IMR-90 (cell line): ENCODE data around the gene PRCP. TPM values are rescaled to one million over a fixed set of nuclear protein-coding genes. Genes with fewer than 3 reads are reported as not detected.

Source experiments
- ATAC-seq: fragments of 200-7000 bp; cut with Tn5 transposase; 2 replicates; pipeline ENCODE4 v1.9.1; 2020; ENCODE audit warnings: low read depth, mild to moderate bottlenecking, moderate library complexity
- BruUV-seq: library from RNA; stranded (reverse); fragments of 400-500 nt; replicated peaks from 2 replicates; lab custom pipeline; 2021; lab: Mats Ljungman, UMichigan
- CTCF ChIA-PET: fragments of 300-600 bp; formaldehyde crosslinking; extraction: SDS; loops from one replicate; lab custom pipeline; 2021; ENCODE audit warnings: antibody characterized with exemption; lab: Yijun Ruan, JAX
- POLR2A ChIA-PET: fragments of 300-600 bp; sonication (Branson Sonifier 250); formaldehyde crosslinking; loops from one replicate; lab custom pipeline; 2022; ENCODE audit warnings: antibody characterized with exemption; ENCODE audit not compliant: unreplicated experiment; lab: Charles Lee
- DNase-seq: peaks from one replicate; pipeline ENCODE4 v3.0.0; 2013
- H2AFZ ChIP-seq: replicated peaks from 2 replicates; pipeline ENCODE3; 2013; ENCODE audit warnings: low read length, mild to moderate bottlenecking; ENCODE audit not compliant: poor library complexity
- H2AK5ac ChIP-seq: 2 replicates; pipeline ENCODE4 v1.6.1; 2013; ENCODE audit warnings: low read depth, low read length, inconsistent platforms
- H2AK9ac ChIP-seq: replicated peaks from 2 replicates; pipeline ENCODE3; 2013; ENCODE audit warnings: mild to moderate bottlenecking, low read depth, low read length, moderate library complexity; ENCODE audit not compliant: poor library complexity
- H2BK120ac ChIP-seq: 2 replicates; pipeline ENCODE4 v1.6.1; 2013; ENCODE audit warnings: low read depth, low read length, inconsistent platforms
- H2BK15ac ChIP-seq: 3 replicates; pipeline ENCODE4 v1.6.1; 2013; ENCODE audit warnings: low read depth, low read length, inconsistent platforms
- H2BK20ac ChIP-seq: 2 replicates; pipeline ENCODE4 v1.6.1; 2013; ENCODE audit warnings: low read depth, mild to moderate bottlenecking, inconsistent platforms, low read length, moderate library complexity
- H2BK5ac ChIP-seq: 2 replicates; pipeline ENCODE4 v1.6.1; 2013; ENCODE audit warnings: mild to moderate bottlenecking, low read depth, low read length, inconsistent platforms; ENCODE audit not compliant: poor library complexity, severe bottlenecking
- H3K14ac ChIP-seq: replicated peaks from 2 replicates; pipeline ENCODE4 v1.6.1; 2013; ENCODE audit warnings: low read depth, low read length, inconsistent platforms
- H3K18ac ChIP-seq: 2 replicates; pipeline ENCODE4 v1.6.1; 2013; ENCODE audit warnings: low read depth, low read length, control low read depth
- H3K23ac ChIP-seq: 2 replicates; pipeline ENCODE4 v1.6.1; 2013; ENCODE audit warnings: low read depth, low read length, inconsistent platforms
- H3K27ac ChIP-seq: 2 replicates; pipeline ENCODE4 v1.5.1; 2013; ENCODE audit warnings: mild to moderate bottlenecking, control low read depth, low read length; ENCODE audit not compliant: insufficient read depth
- H3K27me3 ChIP-seq: 2 replicates; pipeline ENCODE4 v1.6.1; 2013; ENCODE audit warnings: low read length; ENCODE audit not compliant: control insufficient read depth, insufficient read depth
- H3K36me3 ChIP-seq: 2 replicates; pipeline ENCODE4 v1.6.1; 2013; ENCODE audit warnings: low read length, mixed read lengths; ENCODE audit not compliant: control insufficient read depth, insufficient read depth
- H3K4ac ChIP-seq: 2 replicates; pipeline ENCODE4 v1.6.1; 2013; ENCODE audit warnings: low read depth, low read length, inconsistent platforms
- H3K4me1 ChIP-seq: 2 replicates; pipeline ENCODE4 v1.6.1; 2013; ENCODE audit warnings: low read length, mixed read lengths; ENCODE audit not compliant: control insufficient read depth, insufficient read depth
- H3K4me2 ChIP-seq: 2 replicates; pipeline ENCODE4 v1.6.1; 2013; ENCODE audit warnings: low read depth, mild to moderate bottlenecking, control low read depth, low read length, moderate library complexity
- H3K4me3 ChIP-seq: 2 replicates; pipeline ENCODE4 v1.5.1; 2013; ENCODE audit warnings: low read depth, mild to moderate bottlenecking, control low read depth, low read length, moderate library complexity; ENCODE audit not compliant: insufficient read depth
- H3K56ac ChIP-seq: 2 replicates; pipeline ENCODE4 v1.6.1; 2013; ENCODE audit warnings: low read length, inconsistent platforms; ENCODE audit not compliant: insufficient read depth; ENCODE audit errors: extremely low read depth
- H3K79me1 ChIP-seq, 2 experiments: 2 replicates each; pipeline ENCODE4 v1.6.1; 2013; ENCODE audit warnings: low read length in 2 of 2, inconsistent platforms in 1 of 2, low read depth in 1 of 2
- H3K9ac ChIP-seq: 2 replicates; pipeline ENCODE4 v1.6.1; 2013; ENCODE audit warnings: low read depth, low read length, control low read depth
- H3K9me1 ChIP-seq: 2 replicates; pipeline ENCODE4 v1.6.1; 2013; ENCODE audit warnings: low read length, inconsistent platforms; ENCODE audit not compliant: insufficient read depth
- H3K9me3 ChIP-seq: 2 replicates; pipeline ENCODE4 v1.6.1; 2013; ENCODE audit warnings: low read length; ENCODE audit not compliant: control insufficient read depth, insufficient read depth
- H4K20me1 ChIP-seq: 2 replicates; pipeline ENCODE4 v1.6.1; 2013; ENCODE audit warnings: low read length, inconsistent platforms; ENCODE audit not compliant: insufficient read depth
- H4K5ac ChIP-seq: 2 replicates; pipeline ENCODE4 v1.6.1; 2013; ENCODE audit warnings: mild to moderate bottlenecking, low read depth, low read length, control low read depth
- H4K8ac ChIP-seq, 2 experiments: 2 replicates each; pipeline ENCODE4 v1.6.1; 2013; ENCODE audit warnings: low read depth in 2 of 2, low read length in 2 of 2, control low read depth in 1 of 2, inconsistent platforms in 1 of 2
- H4K91ac ChIP-seq: 2 replicates; pipeline ENCODE4 v1.6.1; 2013; ENCODE audit warnings: low read depth, low read length, inconsistent platforms; ENCODE audit not compliant: insufficient read depth
- BHLHE40 ChIP-seq: fragments of 150-350 bp; IDR thresholded peaks from 2 replicates; pipeline ENCODE4 v1.6.1; 2016; ENCODE audit warnings: mild to moderate bottlenecking, low read depth, low read length
- CEBPB ChIP-seq: IDR thresholded peaks from 2 replicates; pipeline ENCODE4 v1.6.1; 2012; ENCODE audit warnings: low read depth, low read length, improper control_type of control experiment
- CHD1 ChIP-seq: IDR thresholded peaks from 2 replicates; pipeline ENCODE4 v1.6.1; 2012; ENCODE audit warnings: low read depth, low read length, improper control_type of control experiment
- FOS ChIP-seq: fragments of 150-350 bp; IDR thresholded peaks from 2 replicates; pipeline ENCODE4 v1.6.1; 2016; ENCODE audit warnings: low read depth, low read length
- MAFK ChIP-seq: IDR thresholded peaks from 2 replicates; pipeline ENCODE4 v1.6.1; 2012; ENCODE audit warnings: low read depth, low read length, improper control_type of control experiment
- MAZ ChIP-seq: IDR thresholded peaks from 2 replicates; pipeline ENCODE4 v1.6.1; 2012; ENCODE audit warnings: low read depth, mild to moderate bottlenecking, low read length, improper control_type of control experiment, moderate library complexity, borderline replicate concordance
- MXI1 ChIP-seq: IDR thresholded peaks from 2 replicates; pipeline ENCODE4 v1.6.1; 2012; ENCODE audit warnings: low read depth, mild to moderate bottlenecking, low read length, moderate library complexity, borderline replicate concordance
- NFE2L2 ChIP-seq: fragments of 150-350 bp; IDR thresholded peaks from 2 replicates; pipeline ENCODE4 v1.6.1; 2016; ENCODE audit warnings: low read depth, mild to moderate bottlenecking, low read length
- POLR2A ChIP-seq: IDR thresholded peaks from 2 replicates; pipeline ENCODE4 v1.6.1; 2012; ENCODE audit warnings: mild to moderate bottlenecking, low read depth, low read length
- RAD21 ChIP-seq: IDR thresholded peaks from 2 replicates; pipeline ENCODE4 v1.6.1; 2012; ENCODE audit warnings: low read length, improper control_type of control experiment
- RCOR1 ChIP-seq: IDR thresholded peaks from 2 replicates; pipeline ENCODE4 v1.6.1; 2012; ENCODE audit warnings: mild to moderate bottlenecking, low read length, improper control_type of control experiment; ENCODE audit not compliant: insufficient replicate concordance
- RFX5 ChIP-seq: IDR thresholded peaks from 2 replicates; pipeline ENCODE4 v1.8.0; 2012; ENCODE audit warnings: low read depth, mild to moderate bottlenecking, low read length, moderate library complexity
- SMC3 ChIP-seq: fragments of 150-350 bp; IDR thresholded peaks from 2 replicates; pipeline ENCODE4 v1.6.1; 2016; ENCODE audit warnings: low read depth, mild to moderate bottlenecking, antibody characterized with exemption, low read length, moderate library complexity
- dilution Hi-C: fragments of 300-500 bp; cut with HindIII; formaldehyde crosslinking; loops from one replicate; pipeline ENCODE4 v1.14.3; 2018; ENCODE audit warnings: low sequenced_read_pairs; ENCODE audit not compliant: unreplicated experiment
- in situ Hi-C: fragments of 300-500 bp; cut with MboI; formaldehyde crosslinking; loops from 3 replicates; pipeline ENCODE4 v1.14.3; 2019; ENCODE audit warnings: low sequenced_read_pairs, inconsistent platforms, mixed read lengths
- intact Hi-C: fragments of 100-400 bp; cut with micrococcal nuclease; formaldehyde crosslinking; loops from 2 replicates; pipeline ENCODE4 v1.10.0; 2022
- polyA plus RNA-seq, 3 experiments: library from polyadenylated mRNA; depleted of rRNA; stranded (reverse); fragments of >200 nt; gene quantifications; 2 replicates each; pipeline ENCODE4 v1.2.3, GENCODE V29; 2012; ENCODE audit warnings: low replicate concordance in 1 of 3
- total RNA-seq: library from RNA; depleted of rRNA; stranded (reverse); fragments of >200 nt; gene quantifications from 2 replicates; pipeline ENCODE4 v1.2.3, GENCODE V29; 2012
- TF ChIP-seq, protein P1 (sequence below): conservative IDR thresholded peaks from 2 replicates; pipeline ENCODE4 v1.5.1; 2012; ENCODE audit warnings: mild to moderate bottlenecking, low read depth, low read length, improper control_type of control experiment
- TF ChIP-seq, protein P2 (sequence below): fragments of 150-350 bp; IDR thresholded peaks from 2 replicates; pipeline ENCODE4 v1.6.1; 2016; ENCODE audit warnings: low read depth, mild to moderate bottlenecking, low read length, moderate library complexity, borderline replicate concordance
- TF ChIP-seq, protein P3 (sequence below): fragments of 150-350 bp; IDR thresholded peaks from 2 replicates; pipeline ENCODE4 v1.6.1; 2017; ENCODE audit warnings: mild to moderate bottlenecking, antibody characterized with exemption, low read length, low read depth

PRCP gene
- total and polyA plus RNA-seq, 2 of the 4 experiments (the other 2 are of a cell fraction), result 31.7 to 64.9 TPM

DNA sequence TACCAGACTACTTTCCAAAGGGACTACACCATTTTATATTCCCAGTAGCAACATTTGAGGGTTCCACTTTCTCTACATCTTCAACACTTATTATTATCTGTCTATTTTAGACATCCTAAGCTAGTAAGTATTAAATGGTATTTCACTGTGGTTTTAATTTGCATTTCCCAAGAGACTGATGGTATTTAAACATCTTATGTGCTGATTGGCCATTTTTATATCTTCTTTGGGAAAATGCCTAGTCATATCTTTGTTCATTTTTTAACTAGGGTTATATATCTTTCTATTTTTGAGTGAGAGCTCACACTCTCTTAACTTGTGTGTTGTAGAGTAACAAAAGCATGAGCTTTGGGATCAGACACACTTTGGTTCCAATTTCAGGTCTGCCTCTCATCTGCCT, 73.7 kb downstream of the PRCP start:
- no peak overlapping the region for H3K9ac ChIP-seq
- no peaks in the 10 kb centered on the region for H3K27me3 ChIP-seq
- intact Hi-C loops, result no loop called here
- H3K79me1 ChIP-seq, result no peaks in the 10 kb centered on the region
- no peak overlapping the region for H4K8ac ChIP-seq
- H2AK5ac ChIP-seq, result no peak overlapping the region
- no peak overlapping the region for H2BK5ac ChIP-seq
- H3K36me3 ChIP-seq, result peaks cover 2% of the 10 kb centered on the region; the same call in 1 of the 2 replicates
- dilution Hi-C loops, result no loop called here
- H2AK9ac ChIP-seq, result no peak overlapping the region
- no peak overlapping the region for H3K4me3 ChIP-seq
- POLR2A ChIA-PET, result no interaction called here
- H3K27ac ChIP-seq, result no peak overlapping the region
- H4K20me1 ChIP-seq, result no peaks in the 10 kb centered on the region
- H2BK120ac ChIP-seq, result no peak overlapping the region
- no peak overlapping the region for H2BK20ac ChIP-seq
- DNase-seq, result no peak
- no peak overlapping the region for H3K56ac ChIP-seq
- TF ChIP-seq MXI1 (no peak), RAD21 (no peak), POLR2A (no peak), BHLHE40 (no peak), CEBPB (no peak), MAFK (no peak), SMC3 (no peak), CHD1 (no peak), FOS (no peak), RCOR1 (no peak), RFX5 (no peak), MAZ (no peak), NFE2L2 (no peak)
- TF ChIP-seq, protein P1, sequence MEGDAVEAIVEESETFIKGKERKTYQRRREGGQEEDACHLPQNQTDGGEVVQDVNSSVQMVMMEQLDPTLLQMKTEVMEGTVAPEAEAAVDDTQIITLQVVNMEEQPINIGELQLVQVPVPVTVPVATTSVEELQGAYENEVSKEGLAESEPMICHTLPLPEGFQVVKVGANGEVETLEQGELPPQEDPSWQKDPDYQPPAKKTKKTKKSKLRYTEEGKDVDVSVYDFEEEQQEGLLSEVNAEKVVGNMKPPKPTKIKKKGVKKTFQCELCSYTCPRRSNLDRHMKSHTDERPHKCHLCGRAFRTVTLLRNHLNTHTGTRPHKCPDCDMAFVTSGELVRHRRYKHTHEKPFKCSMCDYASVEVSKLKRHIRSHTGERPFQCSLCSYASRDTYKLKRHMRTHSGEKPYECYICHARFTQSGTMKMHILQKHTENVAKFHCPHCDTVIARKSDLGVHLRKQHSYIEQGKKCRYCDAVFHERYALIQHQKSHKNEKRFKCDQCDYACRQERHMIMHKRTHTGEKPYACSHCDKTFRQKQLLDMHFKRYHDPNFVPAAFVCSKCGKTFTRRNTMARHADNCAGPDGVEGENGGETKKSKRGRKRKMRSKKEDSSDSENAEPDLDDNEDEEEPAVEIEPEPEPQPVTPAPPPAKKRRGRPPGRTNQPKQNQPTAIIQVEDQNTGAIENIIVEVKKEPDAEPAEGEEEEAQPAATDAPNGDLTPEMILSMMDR, result no peak
- TF ChIP-seq, protein P2, sequence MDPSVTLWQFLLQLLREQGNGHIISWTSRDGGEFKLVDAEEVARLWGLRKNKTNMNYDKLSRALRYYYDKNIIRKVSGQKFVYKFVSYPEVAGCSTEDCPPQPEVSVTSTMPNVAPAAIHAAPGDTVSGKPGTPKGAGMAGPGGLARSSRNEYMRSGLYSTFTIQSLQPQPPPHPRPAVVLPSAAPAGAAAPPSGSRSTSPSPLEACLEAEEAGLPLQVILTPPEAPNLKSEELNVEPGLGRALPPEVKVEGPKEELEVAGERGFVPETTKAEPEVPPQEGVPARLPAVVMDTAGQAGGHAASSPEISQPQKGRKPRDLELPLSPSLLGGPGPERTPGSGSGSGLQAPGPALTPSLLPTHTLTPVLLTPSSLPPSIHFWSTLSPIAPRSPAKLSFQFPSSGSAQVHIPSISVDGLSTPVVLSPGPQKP, result no peak
- TF ChIP-seq, protein P3, sequence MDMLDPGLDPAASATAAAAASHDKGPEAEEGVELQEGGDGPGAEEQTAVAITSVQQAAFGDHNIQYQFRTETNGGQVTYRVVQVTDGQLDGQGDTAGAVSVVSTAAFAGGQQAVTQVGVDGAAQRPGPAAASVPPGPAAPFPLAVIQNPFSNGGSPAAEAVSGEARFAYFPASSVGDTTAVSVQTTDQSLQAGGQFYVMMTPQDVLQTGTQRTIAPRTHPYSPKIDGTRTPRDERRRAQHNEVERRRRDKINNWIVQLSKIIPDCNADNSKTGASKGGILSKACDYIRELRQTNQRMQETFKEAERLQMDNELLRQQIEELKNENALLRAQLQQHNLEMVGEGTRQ, result no peak
- no peak overlapping the region for H2BK15ac ChIP-seq
- no peak overlapping the region for H3K23ac ChIP-seq
- no peak overlapping the region for H3K4me2 ChIP-seq
- H3K9me3 ChIP-seq, result no peaks in the 10 kb centered on the region
- H2AFZ ChIP-seq, result no peak overlapping the region
- no peak overlapping the region for H4K5ac ChIP-seq
- no TSS peak for BruUV-seq
- no peaks in the 10 kb centered on the region for H3K4me1 ChIP-seq
- in situ Hi-C loops, result no loop called here
- H3K4ac ChIP-seq, result no peak overlapping the region
- no peak overlapping the region for H3K14ac ChIP-seq
- ATAC-seq, result no peak
- CTCF ChIA-PET, result no interaction called here
- no peak overlapping the region for H3K18ac ChIP-seq
- no peaks in the 10 kb centered on the region for H3K9me1 ChIP-seq
- H4K91ac ChIP-seq, result no peak overlapping the region
